Stimulated activated CD4-positive, alpha-beta T cell treated with anti-CD3 and anti-CD28 coated beads, TNF-alpha, amount 100 ng/mL, for 4 hours (primary cell): ENCODE results near the gene F5.

ENCODE experiments used
- DNase-seq, 3 experiments: peaks; one replicate each; pipeline ENCODE4 v3.0.0-alpha.2; 2020; ENCODE audit warnings: low read depth in 3 of 3

Gene F5

DNA sequence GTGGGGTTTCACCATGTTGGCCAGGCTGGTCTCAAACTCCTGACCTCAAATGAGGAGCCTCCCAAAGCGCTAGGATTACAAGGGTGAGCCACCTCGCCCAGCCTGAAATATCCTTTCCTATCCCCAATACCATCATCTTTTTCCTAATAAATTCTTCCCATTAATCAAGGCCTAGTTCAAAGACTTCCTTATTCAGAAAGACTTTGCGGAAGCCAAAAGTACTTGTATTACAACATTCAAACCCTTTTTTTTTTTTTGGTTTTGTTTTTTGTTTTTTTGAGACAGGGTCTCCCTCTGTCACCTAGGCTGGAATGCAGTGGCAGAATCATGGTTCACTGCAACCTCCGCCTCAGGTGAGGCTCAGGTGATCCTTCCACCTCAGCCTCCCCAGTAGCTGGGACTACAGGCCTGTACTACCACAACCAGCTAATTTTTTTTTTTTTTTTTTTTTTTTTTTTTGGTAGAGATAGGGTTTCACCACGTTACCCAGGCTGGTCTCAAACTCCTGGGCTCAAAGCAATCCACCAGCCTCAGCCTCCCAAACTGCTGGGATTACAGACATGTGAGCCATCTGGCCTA, 108.1 kb downstream of the F5 start:
- no peak for DNase-seq

DNA sequence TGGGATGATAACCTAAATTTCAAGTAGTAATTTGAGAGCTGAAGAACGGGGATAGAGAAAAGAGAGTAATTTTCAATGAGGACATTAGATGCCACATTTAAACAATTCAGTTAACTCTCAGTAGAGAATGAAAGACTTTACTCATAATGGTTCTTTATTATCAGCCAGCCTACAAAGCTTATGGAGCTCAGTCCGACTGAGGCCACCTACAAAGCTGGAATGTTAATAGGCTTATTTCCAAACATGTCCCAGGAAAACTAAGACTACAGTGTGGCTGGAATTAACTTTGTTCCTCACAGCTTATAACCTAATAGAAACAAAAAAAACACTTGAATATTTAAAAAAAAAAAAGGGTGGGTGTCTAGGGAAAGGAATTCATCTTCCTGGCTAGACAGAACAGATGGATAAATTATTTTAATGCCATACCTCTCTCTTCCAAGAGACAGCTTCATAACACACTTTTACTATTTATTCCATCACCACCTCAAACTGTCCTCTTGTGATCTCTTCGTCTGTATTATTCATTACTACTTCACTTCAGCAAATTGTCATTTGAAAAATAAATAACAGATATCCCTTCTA, 110.4 kb downstream of the F5 start:
- DNase-seq: no peak

DNA sequence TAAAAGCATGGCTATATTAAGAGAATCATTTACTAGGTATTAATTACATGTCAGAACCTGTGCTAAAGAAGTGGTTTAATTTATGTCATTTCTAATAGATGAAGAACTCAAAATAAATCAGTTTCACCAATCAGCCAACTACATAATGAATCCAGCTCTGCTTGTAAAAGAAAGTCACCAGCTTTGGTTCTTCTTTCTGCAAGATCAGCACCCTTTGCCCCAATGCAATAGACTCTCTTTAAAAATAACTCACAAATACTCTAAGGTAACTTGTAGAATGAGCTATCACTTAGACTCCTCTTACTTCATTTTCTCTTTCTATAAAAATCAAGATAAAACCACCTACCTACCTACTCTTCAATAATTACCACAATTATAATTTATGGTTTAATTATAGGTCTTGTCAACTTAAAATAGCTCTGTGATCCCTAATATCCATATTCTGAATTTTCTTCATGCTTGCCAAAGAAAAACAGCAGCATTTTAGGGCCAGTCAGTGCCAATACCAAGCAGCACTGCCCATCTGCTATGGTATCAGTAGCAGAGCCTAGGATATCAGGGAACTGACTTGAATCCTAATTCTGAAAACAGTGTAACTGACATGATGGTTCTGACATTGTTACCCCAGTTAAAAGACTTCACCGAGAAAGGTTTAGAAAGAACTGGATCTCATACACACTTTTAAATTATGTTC, 111.8 kb downstream of the F5 start:
- DNase-seq: no peak

DNA sequence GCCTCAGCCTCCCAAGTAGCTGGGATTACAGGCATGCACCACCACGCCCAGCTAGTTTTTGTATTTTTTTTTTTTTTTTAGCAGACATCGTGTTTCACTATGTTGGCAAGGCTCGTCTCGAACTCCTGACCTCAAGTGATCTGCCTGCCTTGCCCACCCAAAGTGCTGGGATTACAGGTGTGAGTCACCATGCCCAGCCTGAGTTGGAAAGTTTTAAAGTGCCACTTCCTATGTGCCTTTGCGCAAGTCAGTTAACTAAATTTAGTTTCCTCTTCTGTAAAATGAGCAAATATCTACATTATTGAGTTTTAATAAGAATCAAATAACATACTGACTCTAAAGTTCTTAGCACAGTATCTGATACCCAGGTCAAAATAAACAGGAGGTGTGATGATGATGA, 112.9 kb downstream of the F5 start:
- no peak for DNase-seq

DNA sequence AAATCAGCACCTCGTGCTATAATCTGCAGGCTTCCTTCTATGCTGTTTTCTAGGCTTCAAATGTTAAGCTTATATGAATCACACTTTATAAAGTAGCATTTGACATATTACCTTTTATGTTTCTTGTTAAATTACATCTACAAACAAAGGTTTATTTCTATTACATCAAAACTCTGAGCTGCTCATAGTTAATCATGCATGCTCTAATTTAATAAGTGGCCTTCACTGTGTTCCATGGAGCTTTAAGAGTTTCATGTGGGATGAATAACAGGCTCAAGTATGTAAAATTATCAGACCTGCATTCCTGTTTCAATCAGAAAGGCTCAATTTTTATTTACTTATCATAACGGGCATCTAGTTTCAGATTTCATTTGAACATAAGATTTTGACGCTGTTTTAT, 113.5 kb downstream of the F5 start:
- no peak for DNase-seq

DNA sequence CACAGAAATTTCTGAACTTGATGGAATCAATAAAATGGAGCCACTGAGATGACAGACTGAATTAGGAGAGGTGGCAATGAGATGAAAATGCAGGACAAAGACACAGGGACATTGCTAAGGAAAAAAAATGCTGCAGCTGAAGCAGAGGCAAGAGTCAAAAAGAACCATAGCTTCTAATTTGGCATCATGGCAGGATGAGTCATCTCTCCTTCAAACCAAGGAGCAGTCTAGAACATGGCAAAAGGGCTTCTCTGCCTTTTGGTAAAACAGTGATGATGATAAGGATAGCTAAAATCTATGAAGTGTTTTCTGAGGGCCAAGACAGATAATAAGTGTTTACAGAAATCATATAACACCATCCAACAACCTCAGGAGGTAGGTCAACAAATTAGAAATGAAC, 117.3 kb downstream of the F5 start:
- DNase-seq: no peak

DNA sequence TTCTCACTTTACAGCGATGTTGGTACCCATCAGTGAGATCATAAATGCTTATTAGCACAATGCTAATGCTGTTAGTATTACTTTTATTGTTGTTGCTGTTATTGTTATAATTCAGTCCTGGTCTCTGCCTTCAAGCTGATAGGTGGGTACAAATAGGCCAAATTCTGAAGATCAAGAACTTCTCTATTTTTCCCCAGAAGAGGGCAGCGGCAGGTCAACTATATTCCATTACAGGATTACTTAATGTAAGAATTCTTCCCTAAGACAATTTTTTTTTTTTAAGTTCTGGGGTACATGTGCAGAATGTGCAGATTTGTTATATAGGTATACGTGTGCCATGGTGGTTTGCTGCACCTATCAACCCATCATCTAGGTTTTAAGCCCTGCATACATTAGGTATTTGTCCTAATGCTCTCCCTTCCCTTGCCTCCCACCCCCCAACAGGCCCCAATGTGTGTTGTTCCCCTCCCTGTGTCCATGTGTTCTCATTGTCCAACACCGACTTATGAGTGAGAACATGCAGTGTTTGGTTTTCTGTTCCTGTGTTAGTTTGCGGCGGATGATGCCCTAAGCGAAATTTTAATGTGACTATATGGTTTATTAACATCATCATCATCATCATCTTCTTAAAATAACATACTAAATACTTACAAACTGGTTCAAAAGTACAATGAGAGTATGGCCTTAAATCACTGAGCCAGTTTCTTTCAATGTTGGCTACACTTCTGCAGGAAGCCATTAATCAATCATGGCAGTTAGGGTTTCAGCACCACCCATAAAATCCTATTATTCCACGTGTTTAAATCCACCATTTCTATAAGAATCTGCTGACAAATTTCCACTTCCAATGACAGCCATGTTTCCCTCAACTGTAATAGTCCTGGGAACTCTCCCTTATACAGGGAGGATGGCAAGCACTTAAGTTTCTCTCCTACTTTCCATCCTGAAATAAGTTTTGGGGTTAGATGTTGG, 119.7 kb downstream of the F5 start:
- no peak for DNase-seq

DNA sequence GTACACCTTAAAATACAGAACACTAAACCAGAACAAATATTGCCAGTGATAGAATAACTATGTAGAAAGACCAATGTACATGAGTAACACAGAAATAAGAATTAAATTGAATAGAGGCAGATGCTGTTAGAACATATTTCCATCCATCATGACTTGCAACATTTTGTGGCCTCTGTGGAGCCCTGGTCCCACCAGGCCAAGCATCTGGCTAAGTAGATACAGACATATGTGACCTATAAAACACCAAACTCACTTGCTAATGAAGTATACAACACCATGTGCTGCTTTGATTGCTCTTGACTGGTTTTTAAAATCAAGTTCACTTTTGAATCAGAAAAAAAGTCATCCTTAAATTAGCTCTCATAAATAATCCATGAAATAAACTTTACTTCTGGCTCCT, 121.0 kb downstream of the F5 start:
- DNase-seq: no peak
